Measurements from ENCODE around the gene ARHGDIA. TPM values are rescaled to one million over a fixed set of nuclear protein-coding genes. Genes with fewer than 3 reads are reported as not detected.

ARHGDIA gene
- total and polyA plus RNA-seq, 2 of the 8 experiments (the other 6 are each of a cell fraction or from before 2014, with no cell fraction given), result 62.4 to 217 TPM

DNA sequence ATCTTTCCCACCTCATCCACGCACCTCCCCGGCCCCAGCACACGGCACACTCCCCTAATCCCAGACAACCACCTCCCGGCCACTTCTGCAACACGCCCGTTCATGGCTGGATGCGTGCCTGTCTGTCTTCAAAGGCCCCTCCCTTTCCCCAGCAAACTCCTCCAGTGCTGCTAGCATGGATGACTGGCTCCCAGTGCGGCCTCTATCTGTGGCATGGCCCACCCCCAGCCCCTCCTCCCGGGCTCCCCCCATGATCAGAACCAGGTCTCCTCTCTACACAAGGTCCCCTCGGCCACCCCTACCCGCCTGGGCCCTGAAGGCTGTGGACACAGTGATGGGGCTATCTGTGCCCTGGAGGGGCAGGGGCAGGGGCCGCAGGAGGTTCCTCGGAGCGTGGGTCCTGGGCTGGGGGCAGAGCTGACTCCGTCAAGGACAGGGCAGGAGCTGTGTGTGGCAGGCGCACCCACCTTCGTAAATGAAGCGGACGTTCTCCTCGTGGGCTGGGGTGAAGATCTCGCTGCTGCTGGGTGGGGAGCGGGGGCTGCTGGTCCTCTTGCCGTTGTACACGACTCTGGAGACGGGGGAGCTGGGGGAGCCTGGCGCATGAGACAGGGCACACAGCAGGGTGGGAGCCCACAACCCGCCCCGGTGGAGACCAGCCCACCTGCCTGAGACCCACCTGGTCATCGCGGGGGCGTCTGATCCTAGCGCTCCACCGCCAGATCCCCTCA lies 47.2 kb downstream of the ARHGDIA start:
- H3K9ac ChIP-seq (replicated peaks in 1 of 4; ENCODE audit: extremely low read depth in 1 of 4, low read depth in 3 of 4, low read length in 3 of 4), result 0 out of 7 replicates have a peak overlapping the region, but pooled peaks of 1 of the 4 experiments have one; percentile 3
- no peak overlapping the region for H2BK15ac ChIP-seq (ENCODE audit: low read length)
- no peak overlapping the region for H2AK5ac ChIP-seq (ENCODE audit: low read depth, low read length)
- no peak overlapping the region for H2BK5ac ChIP-seq (ENCODE audit: low read depth, low read length)
- no peak overlapping the region for H3K4ac ChIP-seq (replicated peaks; ENCODE audit: insufficient read length, low read depth, low read length)
- H4K8ac ChIP-seq (ENCODE audit: extremely low read depth, insufficient read depth, low read length), result no peak overlapping the region
- no peak for FAIRE-seq
- DNase-seq (ENCODE audit: low read depth in 1 of 2, low spot score in 2 of 2), result no peak
- no peak overlapping the region for H3K4me2 ChIP-seq (ENCODE audit: insufficient read depth in 1 of 2, low read depth in 2 of 2, low read length in 2 of 2)
- ChIA-PET POLR2A (ENCODE audit: partially characterized antibody) (interaction anchor here (1.3 to 2.2 kb wide), 4 partner anchors 10 to 18 kb away, joined by 3 to 9 read pairs (median 4); partner anchors contain the start of gene MCRIP1), CTCF (ENCODE audit: partially characterized antibody) (interaction anchor here (1.5 kb wide), 1 partner anchor 13 kb away, joined by 5 read pairs; no protein-coding TSS in a partner anchor)
- peaks cover 4 to 13% of the 10 kb centered on the region in 2 experiments for H4K20me1 ChIP-seq (replicated peaks in 1 of 2; ENCODE audit: control insufficient read depth in 1 of 2, insufficient read depth in 2 of 2, low read length in 2 of 2)
- no peak overlapping the region for H2BK12ac ChIP-seq (ENCODE audit: low read depth, low read length)
- H3K27ac ChIP-seq (ENCODE audit: low read depth, low read length), result no peak overlapping the region
- H2BK120ac ChIP-seq (replicated peaks; ENCODE audit: low read depth, low read length), result no peak overlapping the region
- H3K56ac ChIP-seq (replicated peaks; ENCODE audit: insufficient read length, low read depth, low read length), result no peak overlapping the region
- peaks cover 0 to 16% (median 9%) of the 10 kb centered on the region in 4 experiments; a peak in 5 of 7 replicates for H3K4me1 ChIP-seq (replicated peaks in 1 of 4; ENCODE audit: control insufficient read depth in 3 of 4, insufficient read depth in 4 of 4, low read length in 3 of 4)
- no peak overlapping the region for H2BK20ac ChIP-seq (ENCODE audit: low read length)
- H4K91ac ChIP-seq (replicated peaks; ENCODE audit: insufficient read length, low read length), result no peak overlapping the region
- no peak overlapping the region for H2AFZ ChIP-seq (ENCODE audit: low read length)
- H3K23me2 ChIP-seq (ENCODE audit: low read depth, low read length), result no peaks in the 10 kb centered on the region
- H4K5ac ChIP-seq (ENCODE audit: insufficient read length, low read depth, low read length), result no peak overlapping the region
- H3K14ac ChIP-seq (ENCODE audit: insufficient read length), result no peak overlapping the region
- H3K79me1 ChIP-seq (ENCODE audit: low read depth, low read length), result peaks cover 2% of the 10 kb centered on the region; the same call in 1 of the 2 replicates
- no peak overlapping the region for H3K18ac ChIP-seq (ENCODE audit: extremely low read depth, low read length)
- no peaks in the 10 kb centered on the region for H3K9me3 ChIP-seq (ENCODE audit: insufficient read depth in 2 of 2, low read depth in 1 of 2, low read length in 1 of 2)
- no peak overlapping the region for H3K4me3 ChIP-seq (ENCODE audit: extremely low read depth in 1 of 4, insufficient read depth in 2 of 4, low read depth in 3 of 4, low read length in 4 of 4)
- WGBS, 2 experiments (ENCODE audit: extremely low coverage in 1 of 2, insufficient coverage in 1 of 2, insufficient read length in 1 of 2, insufficient replicate concordance in 2 of 2, low coverage in 1 of 2, low lambda C conversion rate in 2 of 2, missing lambda C conversion rate in 1 of 2), result 93% methylated on average over 29 of the region's 33 CpGs; no CpG with 5 or more reads in 1 of the 2 experiments
- no peaks in the 10 kb centered on the region for H3K36me3 ChIP-seq (ENCODE audit: control insufficient read depth in 2 of 4, insufficient read depth in 4 of 4, low read length in 3 of 4)
- peaks cover 0 to 3% of the 10 kb centered on the region in 2 experiments; a peak in 1 of 4 replicates for H3K79me2 ChIP-seq (ENCODE audit: control insufficient read depth in 1 of 2, insufficient read depth in 2 of 2, low read length in 2 of 2)
- H3K27me3 ChIP-seq (replicated peaks in 1 of 4; ENCODE audit: control insufficient read depth in 3 of 4, extremely low read depth in 1 of 4, insufficient read depth in 3 of 4, low read length in 3 of 4), result no peaks in the 10 kb centered on the region
- H3K23ac ChIP-seq (ENCODE audit: insufficient read length), result no peak overlapping the region
- no peak for TF ChIP-seq CHD2 (IDR thresholded peaks at IDR 0.05; ENCODE audit: low read length)
- TF ChIP-seq HDAC6 (IDR thresholded peaks at IDR 0.05; ENCODE audit: low read depth, low read length), result no peak
- TF ChIP-seq SRF (IDR thresholded peaks at IDR 0.05; ENCODE audit: low read depth, low read length), result no peak
- no peak for TF ChIP-seq KDM4A (IDR thresholded peaks at IDR 0.05; ENCODE audit: low read depth, low read length, severe bottlenecking)
- no peak for TF ChIP-seq ZNF274 (IDR thresholded peaks at IDR 0.05; ENCODE audit: borderline replicate concordance, extremely low read depth, low read length)
